Subcutaneous adipose tissue (tissue), 4 donors: ENCODE results near the gene TNK1. TPM values are rescaled to one million over a fixed set of nuclear protein-coding genes. Genes with fewer than 3 reads are reported as not detected.

Experiments
- total RNA-seq, 4 donors: library from RNA; depleted of rRNA; stranded (reverse); fragments of >200 nt; gene quantifications; one replicate each; pipeline ENCODE4 v1.1.0, GENCODE V29; 2016
- TF ChIP-seq, protein P1 (sequence below): fragments of 450-650 bp; IDR thresholded peaks from one replicate; pipeline ENCODE4 v1.5.1; 2016; ENCODE audit warnings: low read depth, mild to moderate bottlenecking, control low read depth, antibody characterized with exemption, moderate library complexity

Gene TNK1
- total RNA-seq, result 1 to 10 TPM in 3 of 4 donors, under 1 TPM in 1; 0.51 to 1.9 (median 1.1) TPM

DNA sequence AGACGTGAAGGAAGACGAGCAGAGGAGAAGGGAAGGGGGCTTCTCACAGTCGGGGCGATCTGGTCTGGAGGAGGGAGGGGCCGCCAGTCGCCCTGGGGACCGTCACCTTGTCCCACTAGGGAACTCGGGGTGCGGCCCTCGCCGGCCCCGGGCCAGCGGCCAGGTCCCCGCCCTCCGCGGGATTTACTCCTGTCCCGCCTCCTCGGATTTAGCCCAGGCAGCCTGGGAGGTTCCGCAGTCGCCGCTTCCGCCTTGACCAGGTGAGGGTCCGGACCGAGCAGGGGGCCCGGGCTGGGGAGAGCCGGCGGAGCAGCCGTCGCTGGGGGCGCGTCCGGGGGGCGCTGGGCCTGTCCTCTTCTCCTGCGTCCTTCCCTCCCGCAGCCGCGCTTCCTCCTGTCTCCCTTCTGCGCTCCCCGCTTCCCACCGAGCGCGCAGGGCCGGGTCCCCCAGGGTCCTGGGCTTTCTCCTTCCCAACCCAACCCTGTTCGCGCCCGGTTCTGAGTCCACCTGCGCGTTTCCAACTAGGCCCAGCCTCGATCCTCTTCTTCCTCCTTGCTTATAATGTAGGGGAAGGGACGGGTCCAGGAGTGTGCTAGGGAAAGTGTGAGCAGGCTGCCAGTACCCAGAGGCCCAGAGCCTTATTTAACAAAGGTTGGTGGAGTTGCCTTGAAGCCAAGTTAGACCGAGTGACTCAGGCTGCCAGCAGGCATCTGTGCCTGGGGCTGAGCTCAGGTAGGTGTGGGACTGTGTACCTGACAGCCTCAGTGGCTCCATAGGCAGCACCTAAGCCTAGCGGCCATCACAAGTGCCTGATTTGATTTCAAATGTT, at the start of gene TNK1:
Gene TNK1 (plus strand): TSS at position 235 of the 829 bp plus-strand sequence. CDS start 1,838 bp downstream, outside the sequence.
- TF ChIP-seq, protein P1, sequence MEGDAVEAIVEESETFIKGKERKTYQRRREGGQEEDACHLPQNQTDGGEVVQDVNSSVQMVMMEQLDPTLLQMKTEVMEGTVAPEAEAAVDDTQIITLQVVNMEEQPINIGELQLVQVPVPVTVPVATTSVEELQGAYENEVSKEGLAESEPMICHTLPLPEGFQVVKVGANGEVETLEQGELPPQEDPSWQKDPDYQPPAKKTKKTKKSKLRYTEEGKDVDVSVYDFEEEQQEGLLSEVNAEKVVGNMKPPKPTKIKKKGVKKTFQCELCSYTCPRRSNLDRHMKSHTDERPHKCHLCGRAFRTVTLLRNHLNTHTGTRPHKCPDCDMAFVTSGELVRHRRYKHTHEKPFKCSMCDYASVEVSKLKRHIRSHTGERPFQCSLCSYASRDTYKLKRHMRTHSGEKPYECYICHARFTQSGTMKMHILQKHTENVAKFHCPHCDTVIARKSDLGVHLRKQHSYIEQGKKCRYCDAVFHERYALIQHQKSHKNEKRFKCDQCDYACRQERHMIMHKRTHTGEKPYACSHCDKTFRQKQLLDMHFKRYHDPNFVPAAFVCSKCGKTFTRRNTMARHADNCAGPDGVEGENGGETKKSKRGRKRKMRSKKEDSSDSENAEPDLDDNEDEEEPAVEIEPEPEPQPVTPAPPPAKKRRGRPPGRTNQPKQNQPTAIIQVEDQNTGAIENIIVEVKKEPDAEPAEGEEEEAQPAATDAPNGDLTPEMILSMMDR, result no peak

DNA sequence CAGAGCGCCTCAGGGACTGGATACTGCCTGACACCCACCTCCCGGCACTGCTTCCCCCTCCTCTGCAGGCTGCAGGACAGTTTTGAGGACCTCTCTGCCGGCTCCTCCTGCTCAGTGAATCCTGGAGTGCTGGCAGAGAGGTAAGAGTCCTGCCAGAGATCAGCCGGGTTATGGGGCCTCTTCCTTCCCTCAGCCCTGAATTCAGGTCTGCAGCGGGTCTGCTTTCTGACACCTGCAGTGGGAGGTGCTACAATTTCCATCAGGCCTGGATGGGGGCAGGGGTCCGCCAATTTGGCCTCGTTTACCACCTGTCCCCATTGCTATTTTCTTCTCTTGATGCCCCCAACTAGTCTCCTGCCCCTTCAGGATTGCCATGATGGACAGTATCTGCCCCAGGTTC, 48.8 kb upstream of the TNK1 start:
- TF ChIP-seq, protein P1, result no peak

DNA sequence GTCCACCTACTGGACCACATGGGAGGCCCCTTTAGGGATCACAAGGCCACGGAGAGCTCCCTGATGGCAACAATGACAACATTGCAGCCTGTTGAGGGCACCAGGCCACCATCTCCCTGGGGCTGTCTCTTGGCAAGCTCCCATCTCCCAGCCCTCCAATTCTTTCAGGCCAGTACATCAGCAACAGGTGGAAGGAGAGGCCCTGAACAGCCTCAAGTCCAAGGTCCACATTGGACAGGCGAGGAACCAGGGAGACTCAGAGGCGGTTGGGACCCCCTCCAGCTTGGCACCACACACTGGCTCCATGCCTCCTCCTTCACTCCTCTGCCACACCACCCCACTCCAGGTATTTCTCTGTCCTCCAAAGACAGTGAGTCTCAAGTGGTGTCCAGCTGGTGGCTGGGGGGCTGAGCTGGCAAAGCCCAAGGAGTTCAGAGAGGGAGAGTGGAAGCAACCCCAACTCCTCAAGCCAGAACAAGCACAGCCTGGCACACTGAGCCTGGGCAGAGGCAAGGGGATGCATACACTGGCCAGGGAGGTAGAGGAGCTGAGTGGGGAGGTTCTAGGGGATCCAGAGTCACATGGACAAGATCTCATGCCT, 45.9 kb upstream of the TNK1 start:
- TF ChIP-seq, protein P1, result no peak

DNA sequence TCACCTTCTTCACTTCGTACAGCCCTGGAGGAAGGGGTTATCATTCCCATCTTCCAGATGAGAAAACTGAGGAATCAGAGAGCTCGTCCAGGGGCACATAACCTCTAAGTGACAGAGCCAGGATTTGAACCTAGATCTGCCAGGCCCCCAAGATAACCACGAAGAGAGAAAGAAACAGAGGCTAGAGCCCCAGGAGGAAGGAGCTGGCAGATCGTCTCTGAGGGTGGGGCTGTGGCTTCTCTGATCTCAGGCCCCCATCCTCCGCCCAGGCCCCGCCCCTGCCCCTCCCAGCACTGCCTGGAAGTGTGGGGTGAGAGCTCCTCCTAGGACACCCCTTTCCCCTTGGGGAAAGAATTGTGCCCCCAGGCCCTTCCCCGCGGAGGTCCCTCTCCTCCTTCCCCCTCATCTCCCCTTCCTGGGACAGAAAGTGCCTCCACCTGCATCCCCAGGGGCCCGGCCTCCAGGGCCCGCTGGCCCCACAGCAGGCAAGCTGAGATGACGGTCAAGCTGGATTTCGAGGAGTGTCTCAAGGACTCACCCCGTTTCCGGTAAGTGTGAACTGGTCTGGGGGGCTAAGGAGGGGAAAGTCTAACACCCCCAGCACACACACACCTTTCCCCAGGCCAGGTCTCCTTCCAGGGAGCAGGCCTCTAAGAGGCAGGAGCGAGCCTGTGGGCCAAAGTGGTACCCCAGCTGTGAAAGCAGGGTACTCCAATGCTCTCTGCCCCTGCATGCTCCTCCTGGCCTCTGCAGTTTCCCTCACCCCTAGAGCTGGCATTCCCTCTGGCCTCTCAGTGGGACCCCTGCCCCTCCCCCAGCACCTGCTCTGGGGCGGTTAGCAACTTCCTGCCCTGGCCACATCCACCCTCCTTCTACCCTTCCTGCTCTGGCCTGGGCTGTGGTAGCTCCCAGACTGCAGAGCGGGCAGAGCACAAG, 44.4 kb upstream of the TNK1 start, which contains the start of gene ACAP1:
Gene ACAP1 (plus strand): TSS at position 290 of the 936 bp plus-strand sequence. CDS start 206 bp downstream, at position 496.
- TF ChIP-seq, protein P1, result no peak

DNA sequence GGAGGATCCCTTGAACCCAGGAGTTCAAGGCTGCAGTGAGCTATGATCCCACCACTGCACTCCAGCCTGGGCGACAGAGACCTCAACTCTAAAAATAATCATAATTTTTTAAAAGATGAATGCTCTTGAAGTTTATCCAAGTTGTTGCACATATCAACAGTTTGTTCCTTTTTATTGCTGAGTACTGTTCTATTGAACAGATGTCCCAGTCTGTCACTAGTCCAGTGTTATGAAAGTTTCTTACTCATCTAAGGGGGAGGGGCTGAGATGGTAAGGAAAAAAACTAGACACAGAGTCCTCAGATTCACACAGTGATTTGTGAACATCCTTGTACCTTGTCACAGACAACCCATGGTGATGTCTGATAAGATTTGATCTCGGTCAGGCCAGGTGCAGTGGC, 40.7 kb upstream of the TNK1 start:
- TF ChIP-seq, protein P1, result no peak

DNA sequence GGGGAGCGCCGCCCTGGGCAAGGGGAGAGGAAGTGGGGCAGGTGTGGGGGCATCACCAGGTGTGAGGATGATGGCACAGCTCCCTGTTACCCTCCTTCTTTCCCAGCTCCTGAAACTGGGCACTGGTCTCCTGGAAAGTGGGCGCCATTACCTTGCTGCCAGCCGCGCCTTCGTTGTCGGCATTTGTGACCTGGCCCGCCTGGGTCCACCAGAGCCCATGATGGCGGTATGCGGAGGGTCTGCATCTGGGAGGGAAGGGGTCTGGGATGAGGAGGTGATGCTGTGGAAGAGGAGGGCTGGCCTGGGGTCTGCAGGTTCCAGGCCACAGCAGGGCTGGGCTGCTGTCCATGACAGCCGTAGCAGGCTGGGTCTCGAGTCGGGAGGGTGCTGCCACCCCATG, 39.0 kb upstream of the TNK1 start:
- TF ChIP-seq, protein P1, result no peak
